ENCODE measurements around the gene CCDC9B.

The CCDC9B gene

GRCh38 chr15:40343512-40343911, 2.8 kb upstream of the CCDC9B start:
- no peak for TF ChIP-seq CTCF (IDR thresholded peaks at IDR 0.05; ENCODE audit: low read depth, low read length)
- no peak overlapping the region for H3K4me3 ChIP-seq (ENCODE audit: low read depth, low read length)

GRCh38 chr15:40342416-40343320, 1.9 kb upstream of the CCDC9B start:
- no peak for TF ChIP-seq CTCF (IDR thresholded peaks at IDR 0.05; ENCODE audit: low read depth, low read length)
- no peak overlapping the region for H3K4me3 ChIP-seq (ENCODE audit: low read depth, low read length)

DNA sequence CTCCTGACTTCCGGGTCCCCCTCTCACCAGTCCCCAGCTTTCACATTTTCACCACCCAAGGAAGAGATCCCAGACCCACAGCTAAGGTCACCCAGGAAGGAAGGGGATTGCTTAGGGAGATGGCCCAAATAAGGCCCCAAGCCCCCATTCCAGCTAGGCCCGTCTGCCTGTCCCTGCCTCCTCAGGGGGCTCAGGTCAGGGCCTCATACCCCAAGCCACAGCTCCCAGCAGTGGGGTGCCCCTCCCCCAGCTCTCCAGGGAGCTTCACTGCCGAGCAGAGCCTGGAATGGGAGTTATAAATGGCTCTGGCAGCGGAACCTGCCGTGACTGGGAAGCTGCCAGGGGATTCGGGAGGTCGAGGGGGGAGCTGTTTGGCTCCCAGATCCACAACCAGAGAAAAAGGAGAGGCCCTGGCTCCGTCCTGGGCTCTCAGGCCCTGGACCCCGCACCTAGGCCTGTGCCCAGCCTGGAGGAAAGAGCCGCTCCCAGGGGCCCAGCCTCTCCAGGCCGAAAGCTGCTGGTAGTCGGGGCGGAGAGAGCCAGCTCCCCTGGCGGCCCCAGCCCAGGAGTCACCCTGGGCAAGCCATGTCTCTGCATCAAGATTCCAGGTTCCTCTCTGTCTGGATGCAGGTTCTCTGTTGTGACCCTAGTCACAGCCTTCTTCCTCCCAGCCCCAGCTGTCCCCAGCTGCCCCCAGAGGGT, 550 bp downstream of the CCDC9B start:
- no peak for TF ChIP-seq CTCF (IDR thresholded peaks at IDR 0.05; ENCODE audit: low read depth, low read length)
- peak overlapping the region; percentile 64 for H3K4me3 ChIP-seq (ENCODE audit: low read depth, low read length)

DNA sequence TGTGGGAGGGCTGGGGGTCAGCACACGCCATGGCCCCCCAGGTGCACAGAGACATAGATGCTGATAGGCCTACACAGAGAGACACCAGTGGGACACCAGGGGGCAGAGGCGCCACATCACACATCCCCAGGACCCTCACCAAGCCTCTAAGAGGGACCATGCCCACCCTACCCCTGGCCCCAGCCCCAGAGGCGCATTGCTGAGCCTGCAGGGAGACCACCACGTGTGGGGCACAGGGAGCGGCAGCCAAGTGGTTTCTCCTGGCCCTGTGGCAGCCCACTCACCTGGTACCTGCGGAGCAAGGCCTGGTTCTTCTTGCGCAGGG, 1.2 kb downstream of the CCDC9B start:
- H3K4me3 ChIP-seq (ENCODE audit: low read depth, low read length), result peak overlapping the region; percentile 64
- no peak for TF ChIP-seq CTCF (IDR thresholded peaks at IDR 0.05; ENCODE audit: low read depth, low read length)

- no peak for TF ChIP-seq CTCF (IDR thresholded peaks at IDR 0.05; ENCODE audit: low read depth, low read length)
- peak overlapping the region; percentile 64 for H3K4me3 ChIP-seq (ENCODE audit: low read depth, low read length)
Measured at GRCh38 chr15:40338921-40339620, 1.7 kb downstream of the CCDC9B start.

DNA sequence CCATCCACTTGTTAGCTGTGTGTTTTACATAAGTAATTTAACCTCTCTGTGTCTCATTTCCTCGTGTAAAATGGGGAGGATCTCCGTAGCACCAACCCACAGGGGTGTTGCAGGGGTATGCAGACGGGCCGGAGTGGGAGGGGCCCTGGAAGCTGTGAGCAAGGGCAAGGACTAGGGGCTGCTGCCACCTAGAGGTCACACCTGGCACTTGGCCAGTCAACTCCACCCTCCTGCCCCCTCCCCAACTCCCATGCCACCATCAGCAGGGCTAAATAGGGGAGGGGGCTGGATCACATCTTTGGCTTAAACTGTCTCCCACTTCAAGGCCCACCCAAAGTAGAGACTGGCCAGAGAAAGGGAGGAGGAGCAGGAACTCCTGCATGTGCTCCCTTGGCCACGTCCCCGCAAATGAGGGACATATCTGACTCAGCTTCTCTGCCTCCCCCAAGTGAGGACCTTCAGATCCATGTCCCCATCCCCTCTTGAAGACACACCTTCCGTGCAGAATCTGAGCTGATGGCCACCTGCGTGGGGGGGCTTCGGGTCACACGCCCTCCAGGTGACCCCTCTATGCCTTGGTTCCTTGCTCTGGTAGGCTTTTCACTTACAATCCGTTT, 2.6 kb downstream of the CCDC9B start:
- peak overlapping the region; percentile 64 for H3K4me3 ChIP-seq (ENCODE audit: low read depth, low read length)
- TF ChIP-seq CTCF (IDR thresholded peaks at IDR 0.05; ENCODE audit: low read depth, low read length), result peak; percentile 75
